GM19351 (cell line): ENCODE data around the gene ISY1.
"Not testable (repeated sequence)": the region's sequence is repeated elsewhere in the genome, so short reads cannot be mapped to it uniquely, and the experiment has no call there.

Source experiments
- ATAC-seq: cut with Tn5 transposase; IDR thresholded peaks from one replicate; pipeline ENCODE4 v1.9.1; 2021; ENCODE audit warnings: mild to moderate bottlenecking, moderate library complexity; ENCODE audit not compliant: unreplicated experiment

Gene ISY1

GRCh38 chr3:129166579-129167332, 5.9 kb upstream of the ISY1 start:
- ATAC-seq = no peak

- ATAC-seq = not testable (repeated sequence)
Measured at GRCh38 chr3:129165594-129165993, 4.7 kb upstream of the ISY1 start.

GRCh38 chr3:129164500-129164899, 3.6 kb upstream of the ISY1 start:
- ATAC-seq = no peak

- no peak for ATAC-seq
Measured at GRCh38 chr3:129162729-129163579, 2.1 kb upstream of the ISY1 start.

GRCh38 chr3:129161860-129162271, 1.0 kb upstream of the ISY1 start:
- peak; percentile 5 for ATAC-seq

GRCh38 chr3:129144786-129145185, 16.1 kb downstream of the ISY1 start:
- no peak for ATAC-seq

- ATAC-seq = not testable (repeated sequence)
Measured at GRCh38 chr3:129141011-129141410, 19.9 kb downstream of the ISY1 start.

- ATAC-seq = no peak
Measured at GRCh38 chr3:129139911-129140310, 21.0 kb downstream of the ISY1 start.

GRCh38 chr3:129136275-129136674, 24.6 kb downstream of the ISY1 start:
- ATAC-seq = not testable (repeated sequence)

GRCh38 chr3:129132097-129132866, 28.6 kb downstream of the ISY1 start:
- ATAC-seq = no peak

- no peak for ATAC-seq
Measured at GRCh38 chr3:129131465-129132088, 29.3 kb downstream of the ISY1 start.

- no peak for ATAC-seq
Measured at GRCh38 chr3:129130291-129130813, 30.5 kb downstream of the ISY1 start.

- no peak for ATAC-seq
Measured at GRCh38 chr3:129128357-129129155, 32.3 kb downstream of the ISY1 start.

- ATAC-seq = no peak
Measured at GRCh38 chr3:129126726-129127280, 34.1 kb downstream of the ISY1 start.

GRCh38 chr3:129123314-129124060, 37.4 kb downstream of the ISY1 start:
- no peak for ATAC-seq

GRCh38 chr3:129122412-129123011, 38.4 kb downstream of the ISY1 start:
- ATAC-seq = no peak

GRCh38 chr3:129121792-129122411, 39.0 kb downstream of the ISY1 start, which contains the start of gene RAB43:
Gene RAB43 (minus strand): TSS chr3:129121804. CDS start chr3:129121489, 315 bp downstream.
- peak; percentile 50 for ATAC-seq
